OCI-M1 (cell line): ENCODE data around the gene SUN1.
A peak's percentile ranks its signal among the peaks of the same experiment; 100 is the strongest.
"Not testable (repeated sequence)": the region's sequence is repeated elsewhere in the genome, so short reads cannot be mapped to it uniquely, and the experiment has no call there.

Experiments used
- DNase-seq: peaks from one replicate; lab custom pipeline; 2025; lab: John Stamatoyannopoulos, UW

Gene SUN1, protein sequence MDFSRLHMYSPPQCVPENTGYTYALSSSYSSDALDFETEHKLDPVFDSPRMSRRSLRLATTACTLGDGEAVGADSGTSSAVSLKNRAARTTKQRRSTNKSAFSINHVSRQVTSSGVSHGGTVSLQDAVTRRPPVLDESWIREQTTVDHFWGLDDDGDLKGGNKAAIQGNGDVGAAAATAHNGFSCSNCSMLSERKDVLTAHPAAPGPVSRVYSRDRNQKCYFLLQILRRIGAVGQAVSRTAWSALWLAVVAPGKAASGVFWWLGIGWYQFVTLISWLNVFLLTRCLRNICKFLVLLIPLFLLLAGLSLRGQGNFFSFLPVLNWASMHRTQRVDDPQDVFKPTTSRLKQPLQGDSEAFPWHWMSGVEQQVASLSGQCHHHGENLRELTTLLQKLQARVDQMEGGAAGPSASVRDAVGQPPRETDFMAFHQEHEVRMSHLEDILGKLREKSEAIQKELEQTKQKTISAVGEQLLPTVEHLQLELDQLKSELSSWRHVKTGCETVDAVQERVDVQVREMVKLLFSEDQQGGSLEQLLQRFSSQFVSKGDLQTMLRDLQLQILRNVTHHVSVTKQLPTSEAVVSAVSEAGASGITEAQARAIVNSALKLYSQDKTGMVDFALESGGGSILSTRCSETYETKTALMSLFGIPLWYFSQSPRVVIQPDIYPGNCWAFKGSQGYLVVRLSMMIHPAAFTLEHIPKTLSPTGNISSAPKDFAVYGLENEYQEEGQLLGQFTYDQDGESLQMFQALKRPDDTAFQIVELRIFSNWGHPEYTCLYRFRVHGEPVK

DNA sequence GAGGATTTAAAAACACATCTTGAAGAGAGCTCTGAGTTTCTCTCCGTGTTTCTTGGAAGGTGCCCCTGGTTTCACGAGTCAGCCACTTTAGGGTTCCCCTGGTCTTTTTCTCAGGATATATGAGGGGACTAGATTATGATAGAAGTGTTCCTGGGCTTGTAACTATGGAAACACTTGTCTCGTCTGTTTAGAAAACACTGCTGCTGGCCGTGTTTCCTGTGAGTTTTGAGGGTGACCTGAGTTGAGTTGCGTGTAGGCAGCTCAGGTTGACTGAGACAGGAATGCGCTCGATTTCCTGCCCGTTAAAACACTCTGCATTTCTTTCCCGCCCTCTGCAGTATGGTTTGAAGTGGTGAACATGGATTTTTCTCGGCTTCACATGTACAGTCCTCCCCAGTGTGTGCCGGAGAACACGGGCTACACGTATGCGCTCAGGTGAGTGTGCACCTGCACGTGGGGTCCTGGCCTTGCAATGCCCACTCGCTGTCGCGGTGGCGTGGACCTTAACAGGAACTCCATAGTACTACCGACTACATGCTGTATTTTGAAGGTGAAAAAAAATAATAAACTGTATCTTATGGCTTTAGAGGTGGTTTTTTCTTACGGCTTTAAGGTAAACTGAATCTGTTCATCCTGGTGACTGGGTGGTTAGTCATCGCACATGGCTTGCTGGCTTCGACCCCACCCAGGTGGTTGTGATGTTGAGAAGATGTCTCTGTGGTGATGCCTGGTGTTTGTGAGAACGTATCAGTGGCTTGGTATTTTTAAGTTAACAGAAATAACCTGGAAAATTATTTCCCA, at the start of gene SUN1:
TSS of gene SUN1 (plus strand) at position 310 of the 801 bp plus-strand sequence. CDS start at position 359, 49 bp downstream.
- DNase-seq: no peak

DNA sequence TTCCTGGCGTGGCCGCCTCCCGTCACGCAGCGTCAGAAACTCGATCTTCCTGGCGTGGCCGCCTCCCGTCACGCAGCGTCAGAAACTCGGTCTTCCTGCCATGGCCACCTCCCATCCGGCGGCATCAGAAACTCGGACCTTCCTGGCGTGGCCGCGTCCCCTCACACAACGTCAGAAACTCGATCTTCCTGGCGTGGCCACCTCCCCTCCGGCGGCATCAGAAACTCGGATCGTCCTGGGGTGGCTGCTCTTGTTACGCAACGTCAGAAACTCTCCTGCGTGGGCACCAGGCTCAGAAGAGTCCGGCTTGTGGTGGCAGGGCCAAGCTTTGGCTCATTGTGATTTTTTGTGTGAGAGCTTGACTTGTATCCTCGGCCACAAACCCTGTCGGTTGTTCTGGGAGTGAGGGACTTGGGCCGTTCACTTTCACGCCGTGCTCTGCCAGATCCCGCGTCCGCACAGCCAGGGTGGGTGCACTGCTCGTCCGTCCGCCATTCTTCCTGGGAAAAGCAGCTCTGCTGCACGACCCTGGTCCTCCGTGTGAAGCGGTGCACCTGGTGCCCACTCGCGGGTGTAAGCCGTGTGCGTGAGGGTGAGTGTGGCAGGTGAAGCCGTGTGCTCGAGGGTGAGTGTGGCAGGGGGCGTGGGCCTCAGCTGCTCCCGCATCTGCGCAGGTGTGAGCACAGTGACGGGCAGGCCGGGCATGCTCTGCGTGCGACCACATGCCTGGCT, 49.4 kb upstream of the SUN1 start:
- no peak for DNase-seq

DNA sequence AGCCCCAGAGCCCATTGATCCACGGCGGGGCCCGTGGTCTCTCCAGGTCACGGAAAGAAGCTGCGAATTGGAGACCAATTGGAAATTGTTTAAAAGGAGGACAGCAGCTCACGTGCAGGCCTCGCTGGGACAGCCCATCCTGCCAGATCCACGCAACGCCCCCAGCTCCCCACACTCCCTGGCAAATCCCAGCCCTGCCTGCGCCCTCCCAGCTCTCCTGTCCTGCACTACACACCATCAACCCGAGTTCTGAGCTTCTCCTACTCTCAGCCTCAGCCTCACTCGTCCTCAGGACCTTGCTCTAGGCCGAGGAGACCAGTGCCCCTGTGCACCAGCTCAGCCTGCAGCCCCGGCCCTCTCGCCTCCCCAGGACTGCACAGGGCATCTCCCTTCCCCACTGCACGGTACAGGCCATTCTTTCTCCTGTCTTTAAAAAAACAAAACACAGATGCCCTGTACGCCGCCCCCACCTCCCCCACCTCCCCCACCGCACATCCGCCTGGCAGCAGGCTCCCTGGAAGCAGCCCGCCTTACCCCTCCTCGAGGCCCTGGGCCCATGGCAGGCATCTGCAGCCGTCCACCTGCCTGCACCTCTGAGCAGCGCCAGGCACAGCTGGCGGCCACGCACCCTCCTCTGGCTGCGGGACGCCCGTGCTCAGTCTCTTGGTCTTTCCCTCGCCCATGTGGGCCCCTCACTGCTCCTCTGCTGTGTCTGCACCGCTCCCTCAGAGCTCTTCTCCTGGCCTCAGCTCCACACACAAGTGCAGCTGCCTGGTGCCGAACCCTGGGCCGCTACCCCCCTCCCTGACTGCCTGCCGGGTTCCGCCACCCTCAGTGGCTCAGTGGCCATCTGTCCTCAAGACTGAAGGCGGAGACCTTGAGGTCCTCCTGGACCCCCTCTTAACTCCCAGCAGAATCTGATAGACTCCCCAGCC, 48.5 kb upstream of the SUN1 start:
- DNase-seq: no peak

DNA sequence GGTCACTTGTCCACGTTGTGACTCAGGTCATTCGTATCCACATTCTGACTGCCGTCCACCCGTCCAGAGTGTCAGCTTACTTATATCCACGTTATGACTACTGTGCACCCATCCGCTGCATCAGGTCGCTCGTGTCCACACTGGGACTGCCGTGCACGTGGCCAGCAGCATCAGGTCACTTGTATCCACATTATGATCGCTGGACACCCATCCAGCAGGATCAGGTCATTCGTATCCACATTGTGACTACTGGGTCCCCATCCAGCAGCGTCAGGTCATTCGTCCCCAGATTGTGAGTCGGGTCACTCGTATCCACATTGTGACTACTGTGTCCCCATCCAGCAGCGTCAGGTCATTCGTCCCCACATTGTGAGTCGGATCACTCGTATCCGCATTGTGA, 47.3 kb upstream of the SUN1 start:
- no peak for DNase-seq

DNA sequence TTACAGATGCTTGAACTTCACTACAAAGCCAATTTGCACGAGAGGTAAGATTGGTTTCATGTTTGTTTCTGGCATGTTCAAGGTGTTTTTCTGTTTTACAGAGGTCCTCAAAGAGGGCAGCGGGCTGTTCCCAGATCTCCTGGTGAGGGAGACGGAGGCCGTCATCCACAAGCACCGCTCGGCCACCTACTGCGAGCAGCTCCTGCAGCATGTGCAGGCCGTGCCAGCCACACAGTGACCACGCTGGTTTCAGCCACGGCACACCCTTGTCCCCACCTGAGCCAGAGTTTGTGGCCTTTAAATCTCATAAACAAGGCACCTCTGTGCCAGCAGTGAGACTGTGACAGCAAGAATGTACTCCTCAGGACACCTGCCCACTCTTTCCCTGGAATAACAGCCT, 46.9 kb upstream of the SUN1 start:
- no peak for DNase-seq

DNA sequence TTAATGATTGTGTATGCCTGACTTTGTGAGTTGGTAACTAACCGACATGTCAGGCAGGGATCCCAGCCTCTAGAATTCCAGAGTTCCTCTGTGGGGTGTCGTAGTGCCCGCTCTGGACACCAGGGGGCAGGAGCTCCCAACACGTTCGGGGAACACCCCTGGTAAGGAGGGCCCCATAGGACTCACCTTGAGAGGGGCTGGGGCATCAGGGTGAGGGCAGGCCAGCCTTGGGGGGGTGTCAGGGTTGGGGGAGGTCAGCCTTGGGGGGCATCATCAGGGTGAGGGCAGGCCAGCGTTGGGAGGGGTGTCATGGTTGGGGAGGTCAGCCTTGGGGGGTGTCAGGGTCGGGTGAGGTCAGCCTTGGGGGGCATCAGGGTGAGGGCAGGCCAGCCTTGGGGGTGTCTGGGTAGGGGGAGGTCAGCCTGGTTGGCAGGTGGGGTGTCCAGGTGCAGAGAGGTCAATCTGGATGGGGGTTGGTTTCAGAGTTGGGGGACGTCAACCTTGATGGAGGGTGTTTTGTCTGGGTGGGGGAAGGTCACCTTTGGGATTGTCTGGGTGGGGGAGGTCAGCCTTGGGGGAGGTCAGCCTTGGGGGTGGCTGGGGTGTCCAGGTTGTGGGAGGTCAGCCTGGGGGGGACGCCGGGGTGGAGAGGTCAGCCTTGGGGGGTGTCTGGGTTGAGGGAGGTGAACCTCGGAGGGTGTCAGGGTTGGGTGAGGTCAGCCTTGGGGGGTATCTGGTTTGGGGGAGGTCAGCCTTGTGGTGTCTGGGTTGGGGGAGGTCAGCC, 45.6 kb upstream of the SUN1 start:
- peak; percentile 54 for DNase-seq

DNA sequence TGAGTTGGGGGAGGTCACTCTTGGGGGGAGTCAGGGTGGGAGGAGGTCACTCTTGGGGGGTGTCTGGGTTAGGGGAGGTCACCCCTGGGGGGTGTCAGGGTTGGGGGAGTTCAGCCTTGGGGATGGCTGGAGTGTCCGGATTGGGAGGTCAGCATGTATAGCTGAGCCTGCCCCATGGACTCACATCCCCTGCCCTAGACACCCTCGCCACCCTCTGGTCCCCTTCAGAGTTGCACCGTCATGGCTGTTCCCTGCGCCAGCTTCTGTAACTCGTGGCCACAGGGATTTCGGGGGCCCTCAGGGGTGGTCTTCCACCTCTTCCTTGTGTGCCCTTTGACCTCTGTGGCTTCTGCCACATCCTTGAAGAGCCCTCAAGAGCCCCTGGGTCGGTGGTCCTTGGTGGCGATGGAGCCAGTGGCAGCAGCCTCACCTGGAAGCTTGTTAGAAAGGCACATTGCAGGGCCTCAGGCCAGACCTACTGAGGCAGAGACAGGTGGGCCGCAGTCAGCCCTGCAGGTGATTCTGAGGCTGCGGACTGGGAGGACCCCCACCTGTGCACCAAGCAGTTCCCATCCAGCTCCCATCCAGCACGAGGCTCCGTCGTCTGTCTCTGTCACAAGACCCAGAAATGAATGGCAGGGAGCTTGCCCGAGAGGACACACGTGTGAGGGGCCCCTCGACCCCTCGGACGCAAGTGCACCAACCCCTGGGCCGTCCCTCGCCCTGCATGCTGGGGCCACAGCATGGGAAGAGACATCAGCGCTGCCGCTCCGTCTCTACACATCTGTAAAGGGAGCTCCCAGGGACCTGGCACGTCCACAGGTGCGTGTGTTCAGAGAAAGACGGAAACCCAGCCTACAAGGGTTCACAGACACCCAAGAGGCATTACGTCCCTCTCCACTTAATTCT, 44.7 kb upstream of the SUN1 start:
- no peak for DNase-seq

DNA sequence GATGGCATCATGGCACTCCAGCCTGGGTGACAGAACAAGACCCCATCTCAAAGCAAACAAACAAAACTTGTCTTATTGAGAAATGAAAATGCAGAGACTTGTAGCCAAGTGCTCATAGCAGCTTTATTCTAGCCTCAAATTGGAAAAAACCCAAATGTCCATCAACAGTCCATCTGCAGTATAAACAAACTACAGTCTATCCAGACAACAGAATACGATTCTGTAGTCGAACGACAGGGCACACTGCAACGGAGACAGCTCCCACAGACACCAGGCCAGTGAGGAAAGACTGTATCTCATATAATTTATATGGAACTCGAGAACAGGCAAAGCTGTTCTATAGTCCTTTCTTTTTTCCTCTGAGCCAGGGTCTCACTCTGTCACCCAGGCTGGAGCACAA, 40.8 kb upstream of the SUN1 start:
- no peak for DNase-seq

DNA sequence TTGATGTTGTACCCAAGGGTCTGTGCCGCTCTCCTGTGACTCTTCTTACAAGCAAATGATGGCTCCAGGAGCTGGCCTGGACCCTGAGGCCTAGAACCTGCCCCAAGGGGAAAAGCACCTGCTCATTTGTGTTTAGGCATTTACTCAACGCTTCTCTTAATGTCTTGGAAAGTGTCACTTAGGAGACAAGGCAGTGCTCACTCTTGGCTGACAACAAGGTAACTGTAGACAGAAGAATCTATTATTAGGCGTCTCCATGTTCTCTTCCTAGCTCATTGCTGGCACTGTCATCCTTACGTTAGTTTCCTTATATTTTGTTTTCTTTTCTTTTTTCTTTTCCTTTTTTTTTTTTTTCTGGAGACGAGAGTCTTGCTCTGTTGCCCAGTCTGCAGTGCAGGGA, 38.1 kb upstream of the SUN1 start:
- no peak for DNase-seq

DNA sequence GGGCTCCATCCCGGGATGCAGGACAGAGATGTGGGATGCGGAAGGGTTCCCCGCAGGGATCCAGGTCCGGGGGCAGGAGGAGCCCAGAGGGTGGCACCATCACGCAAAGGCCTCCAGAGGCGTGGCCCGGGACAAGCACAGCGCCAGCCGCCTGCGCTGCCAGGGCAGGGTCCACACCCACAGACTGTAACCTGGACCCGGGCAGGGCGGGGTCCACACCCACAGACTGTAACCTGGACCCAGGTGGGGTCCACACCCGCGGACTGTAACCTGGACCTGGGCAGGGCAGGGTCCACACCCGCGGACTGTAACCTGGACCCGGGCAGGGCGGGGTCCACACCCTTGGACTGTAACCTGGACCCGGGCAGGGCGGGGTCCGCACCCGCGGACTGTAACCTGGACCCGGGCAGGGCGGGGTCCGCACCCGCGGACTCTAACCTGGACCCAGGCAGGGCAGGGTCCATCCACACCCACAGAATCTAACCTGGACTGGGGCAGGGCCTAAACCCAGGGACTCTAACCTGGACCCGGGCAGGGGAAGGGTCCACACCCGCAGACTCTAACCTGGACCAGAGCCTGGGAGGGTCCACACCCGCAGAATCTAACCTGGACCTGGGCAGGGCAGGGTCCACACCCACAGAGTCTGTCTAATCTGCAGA, 37.5 kb upstream of the SUN1 start:
- no peak for DNase-seq

DNA sequence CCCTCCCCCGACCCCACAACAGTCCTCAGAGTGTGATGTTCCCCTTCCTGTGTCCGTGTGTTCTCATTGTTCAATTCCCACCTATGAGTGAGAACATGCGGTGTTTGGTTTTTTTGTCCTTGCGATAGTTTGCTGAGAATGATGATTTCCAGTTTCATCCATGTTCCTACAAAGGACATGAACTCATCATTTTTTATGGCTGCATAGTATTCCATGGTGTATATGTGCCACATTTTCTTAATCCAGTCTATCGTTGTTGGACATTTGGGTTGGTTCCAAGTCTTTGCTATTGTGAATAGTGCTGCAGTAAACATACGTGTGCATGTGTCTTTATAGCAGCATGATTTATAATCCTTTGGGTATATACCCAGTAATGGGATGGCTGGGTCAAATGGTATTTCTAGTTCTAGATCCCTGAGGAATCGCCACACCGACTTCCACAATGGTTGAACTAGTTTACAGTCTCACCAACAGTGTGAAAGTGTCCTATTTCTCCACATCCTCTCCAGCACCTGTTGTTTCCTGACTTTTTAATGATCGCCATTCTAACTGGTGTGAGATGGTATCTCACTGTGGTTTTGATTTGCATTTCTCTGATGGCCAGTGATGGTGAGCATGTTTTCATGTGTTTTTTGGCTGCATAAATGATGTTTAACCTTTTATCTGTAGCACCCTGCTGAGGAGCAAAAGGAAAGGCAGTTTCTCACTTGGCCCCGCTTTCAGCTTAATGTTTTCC, 35.7 kb upstream of the SUN1 start:
- DNase-seq: not testable (repeated sequence)

DNA sequence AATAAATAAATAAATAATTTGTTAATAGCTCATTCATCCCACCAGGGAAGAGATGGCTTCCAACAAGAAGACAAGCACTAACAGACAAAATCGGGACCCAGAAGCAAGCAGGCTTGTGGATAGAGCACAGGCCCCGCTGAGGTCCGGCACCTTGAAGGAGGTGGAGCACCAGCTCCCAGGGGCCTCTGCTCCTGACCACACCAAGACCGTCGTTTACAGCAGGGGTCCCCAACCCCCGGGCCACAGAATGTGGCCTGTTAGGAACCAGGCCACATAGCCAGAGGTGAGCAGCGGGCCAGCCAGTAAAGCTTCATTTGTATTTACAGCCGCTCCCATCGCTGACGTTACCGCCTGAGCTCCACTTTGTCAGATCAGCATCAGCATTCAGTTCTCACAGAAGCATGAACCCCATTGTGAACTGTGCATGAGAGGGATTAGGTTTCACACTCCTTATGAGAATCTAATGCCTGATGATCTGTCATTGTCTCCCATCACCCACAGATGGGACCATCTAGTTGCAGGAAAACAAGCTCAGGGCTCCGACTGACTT, 33.3 kb upstream of the SUN1 start:
- no peak for DNase-seq

DNA sequence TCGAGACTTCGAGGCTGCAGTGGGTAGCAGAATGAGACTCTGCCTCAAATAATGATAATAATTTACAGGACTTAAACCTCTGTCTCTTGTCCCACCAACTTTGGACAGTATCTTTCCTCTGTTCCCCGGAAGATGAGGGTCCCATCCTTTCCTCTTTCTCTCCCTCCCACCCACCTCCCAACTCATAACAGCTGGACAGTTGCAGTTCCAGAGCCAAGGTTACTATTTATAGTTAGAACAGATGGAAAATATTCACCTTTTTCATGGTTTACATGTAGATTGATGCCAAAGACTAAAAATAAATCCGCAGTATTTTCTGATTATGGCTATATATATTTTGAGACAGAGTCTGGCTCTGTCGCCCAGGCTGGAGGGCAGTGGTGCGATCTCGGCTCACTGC, 31.6 kb upstream of the SUN1 start:
- DNase-seq: no peak

DNA sequence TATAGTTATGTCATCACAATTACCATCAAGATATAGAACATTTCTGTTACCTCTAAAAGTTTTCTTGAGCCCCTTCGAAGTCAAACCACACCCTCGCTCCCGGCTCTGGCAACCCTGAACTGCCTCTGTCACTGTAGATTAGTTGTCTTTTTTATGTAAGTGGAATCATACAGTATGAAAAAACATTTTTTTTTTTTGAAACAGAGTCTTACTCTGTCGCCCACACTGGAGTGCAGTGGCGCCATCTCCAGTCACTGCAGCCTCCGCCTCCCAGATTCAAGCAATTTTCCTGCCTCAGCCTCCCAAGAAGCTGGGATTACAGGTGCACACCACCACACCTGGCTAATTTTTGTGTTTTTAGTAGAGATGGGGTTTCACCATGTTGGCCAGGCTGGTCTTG, 30.9 kb upstream of the SUN1 start:
- not testable (repeated sequence) for DNase-seq

DNA sequence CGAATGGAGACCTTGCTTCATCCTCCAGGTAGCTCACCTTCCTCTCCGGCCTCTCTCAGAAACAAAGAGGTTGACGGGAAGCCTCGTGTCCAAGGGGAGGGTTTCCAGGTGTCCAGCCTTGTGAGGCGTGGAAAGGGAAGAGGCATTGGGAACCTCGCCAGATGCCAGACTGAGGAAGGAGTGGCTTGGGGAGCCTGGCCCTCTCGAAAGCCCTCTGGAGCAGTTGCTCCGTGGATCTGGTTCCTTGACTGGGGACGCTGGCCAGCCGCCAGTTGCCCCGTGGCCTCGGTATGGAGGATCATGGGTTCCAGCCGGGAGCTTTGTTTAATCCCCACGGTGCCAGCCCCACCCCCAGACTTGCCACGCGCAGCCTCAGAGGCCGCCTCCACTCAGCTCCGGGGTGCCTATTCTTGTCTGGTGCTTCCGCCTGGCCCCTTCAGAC, 30.3 kb upstream of the SUN1 start:
- DNase-seq: no peak

DNA sequence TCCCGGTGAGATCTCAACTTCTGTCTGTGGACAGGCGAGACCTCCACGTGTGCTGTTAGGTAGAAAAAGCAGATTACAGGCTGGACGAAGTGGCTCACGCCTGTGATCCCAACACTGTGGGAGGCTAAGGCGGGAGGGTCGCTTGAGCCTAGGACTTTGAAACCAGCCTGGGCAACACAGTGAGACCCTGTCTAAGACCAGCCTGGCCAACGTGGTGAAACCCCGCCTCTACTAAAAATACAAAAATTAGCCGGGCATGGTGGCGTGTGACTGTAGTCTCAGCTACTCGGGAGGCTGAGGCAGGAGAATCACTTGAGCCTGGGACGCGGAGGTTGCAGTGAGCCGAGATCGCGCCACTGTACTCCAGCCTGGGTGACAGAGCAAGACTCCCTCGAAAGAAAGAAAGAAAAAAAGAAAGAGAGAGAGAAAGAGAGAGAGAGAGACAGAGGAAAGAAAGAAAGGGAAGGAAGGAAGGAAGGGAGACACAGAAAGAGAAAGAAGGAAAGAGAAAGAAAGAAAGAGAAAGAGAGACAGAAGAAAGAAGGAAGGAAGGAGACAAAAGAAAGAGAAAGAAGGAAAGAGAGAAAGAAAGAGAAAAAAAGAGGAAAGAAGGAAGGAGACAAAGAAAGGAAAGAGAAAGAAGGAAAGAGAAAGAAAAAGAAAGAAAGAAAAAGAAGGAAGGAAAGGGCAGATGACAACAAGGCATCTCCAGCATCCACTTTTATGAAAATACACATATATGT, 29.6 kb upstream of the SUN1 start:
- no peak for DNase-seq

DNA sequence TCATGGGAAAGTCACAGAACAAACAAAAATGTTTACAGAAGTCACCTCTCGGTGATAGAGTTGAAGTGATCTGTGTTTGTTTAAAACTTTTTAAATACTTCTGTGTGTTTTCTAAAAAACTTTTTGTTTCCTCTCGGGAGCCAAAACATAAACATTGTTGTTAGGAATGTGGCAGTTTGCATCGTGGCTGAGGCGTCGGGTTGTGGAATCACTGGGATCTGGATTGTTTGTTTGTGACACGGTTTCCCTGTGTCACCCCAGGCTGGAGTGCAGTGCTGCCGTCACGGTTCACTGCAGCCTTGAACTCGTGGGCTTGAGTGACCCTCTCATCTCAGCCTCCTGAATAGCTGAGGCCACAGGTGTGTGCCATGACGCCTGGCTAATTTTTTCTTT, 29.0 kb upstream of the SUN1 start:
- no peak for DNase-seq
